ENCODE results near the gene ME2.
A peak's percentile ranks its signal among the peaks of the same experiment; 100 is the strongest.
"Not testable (repeated sequence)": the region's sequence is repeated elsewhere in the genome, so short reads cannot be mapped to it uniquely, and the experiment has no call there.

Gene ME2

DNA sequence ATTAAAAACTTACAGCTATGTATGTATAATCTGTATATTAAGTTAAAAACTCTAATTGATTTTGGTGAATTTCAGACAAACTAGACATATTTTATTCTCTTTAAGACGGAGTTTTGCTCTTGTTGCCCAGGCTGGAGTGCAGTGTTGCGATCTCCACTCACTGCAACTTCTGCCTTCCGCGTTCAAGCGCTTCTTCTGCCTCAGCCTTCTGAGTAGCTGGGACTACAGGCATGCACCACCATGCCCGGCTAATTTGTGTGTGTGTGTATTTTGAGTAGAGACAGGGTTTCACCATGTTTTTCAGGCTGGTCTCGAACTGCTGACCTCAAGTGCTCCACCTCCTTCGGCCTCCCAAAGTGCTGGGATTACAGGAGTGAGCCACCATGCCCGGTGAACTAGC, 2.0 kb downstream of the ME2 start:
- H3K4me3 ChIP-seq (ENCODE audit: low read depth, low read length): peak overlapping the region; percentile 91; the same call in 1 of the 2 replicates
- not testable (repeated sequence) for H3K9me3 ChIP-seq (ENCODE audit: control insufficient read depth, insufficient read depth, low read depth, low read length); H3K36me3 ChIP-seq (ENCODE audit: control insufficient read depth, insufficient read depth, low read length); H3K27me3 ChIP-seq (ENCODE audit: control insufficient read depth, insufficient read depth, low read length); H3K9ac ChIP-seq (ENCODE audit: low read length); H3K27ac ChIP-seq (ENCODE audit: low read depth, low read length)
- peaks cover 13% of the 10 kb centered on the region for H3K4me1 ChIP-seq (ENCODE audit: control insufficient read depth, insufficient read depth, low read length)

DNA sequence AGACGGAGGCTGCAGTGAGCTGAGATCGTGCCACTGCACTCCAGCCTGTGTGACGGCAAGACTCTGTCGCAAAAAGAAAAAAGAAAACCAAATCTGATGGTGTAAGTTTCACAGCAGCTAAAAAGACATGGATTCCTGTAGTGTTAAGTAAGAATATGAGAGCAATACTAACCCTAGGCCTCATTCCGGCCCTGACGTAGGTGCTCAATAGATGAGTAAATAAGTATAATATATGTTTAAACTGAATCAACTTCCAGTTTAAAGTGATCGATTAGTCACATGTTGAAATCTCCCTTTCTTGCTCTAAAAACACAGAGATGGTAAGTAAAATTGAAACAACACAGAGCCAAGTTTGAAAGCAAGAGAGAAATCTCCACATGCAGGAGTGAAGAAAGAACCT, 8.0 kb downstream of the ME2 start:
- H3K27me3 ChIP-seq (ENCODE audit: control insufficient read depth, insufficient read depth, low read length): no peaks in the 10 kb centered on the region
- no peak overlapping the region for H3K4me3 ChIP-seq (ENCODE audit: low read depth, low read length)
- no peaks in the 10 kb centered on the region for H3K9me3 ChIP-seq (ENCODE audit: control insufficient read depth, insufficient read depth, low read depth, low read length)
- no peak overlapping the region for H3K27ac ChIP-seq (ENCODE audit: low read depth, low read length)
- no peaks in the 10 kb centered on the region for H3K4me1 ChIP-seq (ENCODE audit: control insufficient read depth, insufficient read depth, low read length)
- H3K9ac ChIP-seq (ENCODE audit: low read length): no peak overlapping the region
- H3K36me3 ChIP-seq (ENCODE audit: control insufficient read depth, insufficient read depth, low read length): peaks cover 7% of the 10 kb centered on the region; the same call in 1 of the 2 replicates

DNA sequence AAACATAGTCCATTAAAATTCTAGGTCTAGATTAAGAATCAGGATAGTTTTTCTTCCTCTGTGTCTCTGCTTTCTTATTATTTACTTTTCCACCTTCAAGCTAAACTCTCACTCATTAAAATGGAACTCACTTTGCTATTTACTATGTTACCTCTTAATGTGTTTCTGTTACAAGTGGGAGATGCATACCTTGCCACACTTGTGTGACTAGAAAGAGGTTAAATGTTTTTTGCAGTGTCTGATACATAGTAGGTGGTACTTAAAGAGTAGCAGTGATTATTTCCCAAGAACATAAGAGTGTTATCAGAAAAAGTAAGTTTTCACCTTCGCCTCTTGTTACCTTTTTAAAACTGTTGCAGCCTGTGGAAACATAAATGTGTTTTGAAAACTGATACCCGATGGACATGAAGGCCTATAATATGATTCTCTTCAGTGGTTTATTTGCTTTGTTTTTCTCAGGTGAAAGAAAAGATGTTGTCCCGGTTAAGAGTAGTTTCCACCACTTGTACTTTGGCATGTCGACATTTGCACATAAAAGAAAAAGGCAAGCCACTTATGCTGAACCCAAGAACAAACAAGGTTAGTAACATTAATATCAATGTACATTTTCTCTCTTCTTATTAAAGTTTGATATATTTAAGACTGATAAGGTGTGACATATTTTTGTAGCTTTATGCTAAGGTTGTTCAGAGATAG, 16.6 kb downstream of the ME2 start:
- Histone ChIP-seq H3K9ac (ENCODE audit: low read length) (no peak overlapping the region), H3K4me3 (ENCODE audit: low read depth, low read length) (no peak overlapping the region), H3K4me1 (ENCODE audit: control insufficient read depth, insufficient read depth, low read length) (0 out of 2 replicates have a peak, but pooled peaks cover 4% of the 10 kb centered on the region), H3K27ac (ENCODE audit: low read depth, low read length) (no peak overlapping the region), H3K27me3 (ENCODE audit: control insufficient read depth, insufficient read depth, low read length) (no peaks in the 10 kb centered on the region), H3K36me3 (ENCODE audit: control insufficient read depth, insufficient read depth, low read length) (peaks cover 36% of the 10 kb centered on the region), H3K9me3 (ENCODE audit: control insufficient read depth, insufficient read depth, low read depth, low read length) (peaks cover 10% of the 10 kb centered on the region)

DNA sequence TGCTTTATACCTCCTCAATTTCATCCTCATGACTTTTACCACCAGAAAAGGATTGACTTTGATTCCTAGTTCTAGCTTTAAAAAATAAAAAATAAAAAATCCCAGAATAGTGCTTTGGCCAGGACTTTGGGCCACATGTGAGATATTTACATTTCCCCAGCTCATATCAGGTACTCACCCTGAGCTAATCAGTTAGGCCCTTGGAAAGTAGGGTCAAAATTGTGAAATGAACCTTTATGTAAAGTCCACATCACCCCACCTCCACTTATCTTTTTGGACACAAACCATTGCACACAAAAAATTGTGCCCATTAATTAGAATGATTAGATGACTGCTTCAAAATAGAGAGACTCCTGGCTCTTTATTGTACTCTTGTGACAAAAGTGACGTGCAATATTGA, 17.2 kb downstream of the ME2 start:
- H3K27ac ChIP-seq (ENCODE audit: low read depth, low read length): no peak overlapping the region
- peaks cover 37% of the 10 kb centered on the region for H3K36me3 ChIP-seq (ENCODE audit: control insufficient read depth, insufficient read depth, low read length)
- H3K9ac ChIP-seq (ENCODE audit: low read length): no peak overlapping the region
- H3K9me3 ChIP-seq (ENCODE audit: control insufficient read depth, insufficient read depth, low read depth, low read length): peaks cover 10% of the 10 kb centered on the region
- H3K27me3 ChIP-seq (ENCODE audit: control insufficient read depth, insufficient read depth, low read length): no peaks in the 10 kb centered on the region
- H3K4me3 ChIP-seq (ENCODE audit: low read depth, low read length): no peak overlapping the region
- H3K4me1 ChIP-seq (ENCODE audit: control insufficient read depth, insufficient read depth, low read length): 0 out of 2 replicates have a peak, but pooled peaks cover 4% of the 10 kb centered on the region

DNA sequence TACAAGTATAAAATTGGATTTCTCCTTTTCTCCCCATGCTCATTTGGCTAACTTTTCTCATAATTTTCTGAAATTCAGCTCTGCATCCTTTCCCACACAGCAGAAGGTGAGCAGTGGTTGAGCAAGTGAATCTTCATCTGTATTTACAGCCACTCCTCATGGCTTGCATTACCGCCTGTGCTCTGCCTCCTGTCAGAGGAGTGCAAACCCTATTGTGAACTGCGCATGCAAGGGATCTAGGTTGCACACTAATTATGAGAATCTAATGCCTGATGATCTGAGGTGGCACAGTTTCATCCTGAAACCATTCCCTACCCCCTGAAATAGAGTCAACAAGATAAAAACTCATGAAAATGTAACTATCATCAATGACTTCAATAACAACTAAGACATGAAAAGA, 20.0 kb downstream of the ME2 start:
- Histone ChIP-seq H3K9ac (ENCODE audit: low read length) (no peak overlapping the region), H3K4me3 (ENCODE audit: low read depth, low read length) (no peak overlapping the region), H3K4me1 (ENCODE audit: control insufficient read depth, insufficient read depth, low read length) (0 out of 2 replicates have a peak, but pooled peaks cover 4% of the 10 kb centered on the region), H3K9me3 (ENCODE audit: control insufficient read depth, insufficient read depth, low read depth, low read length) (peaks cover 10% of the 10 kb centered on the region), H3K27me3 (ENCODE audit: control insufficient read depth, insufficient read depth, low read length) (no peaks in the 10 kb centered on the region), H3K36me3 (ENCODE audit: control insufficient read depth, insufficient read depth, low read length) (peaks cover 37% of the 10 kb centered on the region), H3K27ac (ENCODE audit: low read depth, low read length) (no peak overlapping the region)

DNA sequence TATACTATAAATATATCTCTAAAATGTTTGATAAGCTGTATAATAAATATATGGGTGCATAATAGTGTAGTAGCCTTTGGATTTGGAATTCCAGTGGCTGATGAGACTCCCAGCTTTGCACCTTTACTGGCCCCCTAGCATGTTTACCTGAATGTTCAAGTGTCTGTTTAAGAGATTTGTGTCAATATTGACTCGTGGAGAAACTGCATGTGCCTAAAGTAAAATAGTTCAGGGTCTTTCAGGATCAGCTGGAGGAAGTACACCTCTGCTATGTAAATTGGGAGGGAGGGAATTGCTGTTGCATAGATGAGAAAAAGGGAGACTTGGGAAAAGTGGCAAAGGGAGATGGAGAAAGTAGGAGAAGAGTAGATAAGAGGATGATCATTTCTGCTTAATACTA, 23.9 kb downstream of the ME2 start:
- peaks cover 19% of the 10 kb centered on the region for H3K9me3 ChIP-seq (ENCODE audit: control insufficient read depth, insufficient read depth, low read depth, low read length)
- peaks cover 45% of the 10 kb centered on the region for H3K36me3 ChIP-seq (ENCODE audit: control insufficient read depth, insufficient read depth, low read length)
- H3K27ac ChIP-seq (ENCODE audit: low read depth, low read length): no peak overlapping the region
- H3K27me3 ChIP-seq (ENCODE audit: control insufficient read depth, insufficient read depth, low read length): no peaks in the 10 kb centered on the region
- H3K4me1 ChIP-seq (ENCODE audit: control insufficient read depth, insufficient read depth, low read length): no peaks in the 10 kb centered on the region
- H3K9ac ChIP-seq (ENCODE audit: low read length): no peak overlapping the region
- H3K4me3 ChIP-seq (ENCODE audit: low read depth, low read length): no peak overlapping the region

DNA sequence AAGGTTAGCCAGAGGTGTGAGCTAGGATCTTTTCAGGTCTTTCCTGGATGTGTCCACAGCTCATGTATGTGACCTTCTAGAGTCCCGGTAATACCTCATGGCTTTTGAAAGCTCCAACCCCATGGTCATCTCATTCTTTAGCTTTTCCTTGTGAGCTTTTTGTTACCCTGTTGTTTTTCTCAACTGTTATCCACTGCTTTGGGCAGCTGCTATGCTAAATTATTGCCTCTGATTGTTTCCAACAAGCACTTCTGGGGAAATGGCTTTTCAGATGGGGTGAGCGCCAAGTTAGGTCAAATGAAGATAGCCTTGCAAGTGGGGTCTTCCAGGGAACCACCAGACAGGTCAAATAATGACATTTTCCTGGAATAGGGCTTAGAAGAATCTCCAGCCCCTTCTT, 27.9 kb downstream of the ME2 start:
- Histone ChIP-seq H3K4me3 (ENCODE audit: low read depth, low read length) (no peak overlapping the region), H3K36me3 (ENCODE audit: control insufficient read depth, insufficient read depth, low read length) (peaks cover 55% of the 10 kb centered on the region)

DNA sequence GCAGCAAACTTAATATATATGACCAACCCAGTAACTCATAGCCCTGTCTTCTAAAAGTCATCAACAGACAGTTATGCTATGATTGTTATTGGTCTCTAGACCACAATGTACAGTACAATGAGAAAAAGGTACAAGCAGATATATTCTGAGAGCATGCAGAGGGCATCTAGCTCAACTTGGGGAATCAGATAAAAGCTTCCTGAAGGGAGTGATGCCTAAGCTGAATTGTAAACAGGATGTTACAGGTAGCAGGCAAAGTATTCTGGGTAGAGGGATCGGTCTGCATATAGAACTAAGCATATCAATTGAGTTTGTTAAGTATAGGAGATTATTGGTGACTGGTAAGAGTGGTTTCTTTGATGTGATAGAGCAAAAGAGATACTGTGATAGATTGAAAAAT, 30.3 kb downstream of the ME2 start:
- Histone ChIP-seq H3K9me3 (ENCODE audit: control insufficient read depth, insufficient read depth, low read depth, low read length) (peaks cover 9% of the 10 kb centered on the region), H3K36me3 (ENCODE audit: control insufficient read depth, insufficient read depth, low read length) (peaks cover 70% of the 10 kb centered on the region), H3K27me3 (ENCODE audit: control insufficient read depth, insufficient read depth, low read length) (no peaks in the 10 kb centered on the region)

More for the DNA sequence above, 27.9 kb downstream of the ME2 start:
- H3K9ac ChIP-seq (ENCODE audit: low read length): no peak overlapping the region
- H3K27ac ChIP-seq (ENCODE audit: low read depth, low read length): no peak overlapping the region
- peaks cover 9% of the 10 kb centered on the region for H3K9me3 ChIP-seq (ENCODE audit: control insufficient read depth, insufficient read depth, low read depth, low read length)
- no peaks in the 10 kb centered on the region for H3K4me1 ChIP-seq (ENCODE audit: control insufficient read depth, insufficient read depth, low read length)
- no peaks in the 10 kb centered on the region for H3K27me3 ChIP-seq (ENCODE audit: control insufficient read depth, insufficient read depth, low read length)

DNA sequence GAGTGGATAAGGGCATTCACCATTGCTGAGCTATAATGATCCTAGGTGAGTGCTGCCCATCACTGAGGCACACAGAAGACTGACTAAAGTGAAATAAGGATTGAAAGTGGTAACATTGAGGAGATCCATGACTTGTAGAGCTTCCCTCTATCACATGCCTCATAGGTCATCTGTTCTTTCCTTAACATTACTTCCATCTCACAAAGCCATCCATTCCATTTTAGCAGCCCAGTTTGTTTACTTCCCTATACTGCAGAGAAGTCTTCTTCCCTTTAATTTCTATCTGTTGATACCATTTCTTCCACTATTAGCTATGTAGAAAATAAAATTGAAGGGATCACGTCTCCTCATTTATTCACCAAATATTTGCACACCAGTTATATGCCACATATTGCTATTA, 32.1 kb downstream of the ME2 start:
- peaks cover 65% of the 10 kb centered on the region for H3K36me3 ChIP-seq (ENCODE audit: control insufficient read depth, insufficient read depth, low read length)
- H3K27ac ChIP-seq (ENCODE audit: low read depth, low read length): no peak overlapping the region
- H3K9ac ChIP-seq (ENCODE audit: low read length): no peak overlapping the region
- H3K4me1 ChIP-seq (ENCODE audit: control insufficient read depth, insufficient read depth, low read length): no peaks in the 10 kb centered on the region
- H3K9me3 ChIP-seq (ENCODE audit: control insufficient read depth, insufficient read depth, low read depth, low read length): peaks cover 9% of the 10 kb centered on the region
- H3K4me3 ChIP-seq (ENCODE audit: low read depth, low read length): no peak overlapping the region
- H3K27me3 ChIP-seq (ENCODE audit: control insufficient read depth, insufficient read depth, low read length): no peaks in the 10 kb centered on the region

More for the DNA sequence above, 30.3 kb downstream of the ME2 start:
- Histone ChIP-seq H3K27ac (ENCODE audit: low read depth, low read length) (no peak overlapping the region), H3K9ac (ENCODE audit: low read length) (no peak overlapping the region), H3K4me1 (ENCODE audit: control insufficient read depth, insufficient read depth, low read length) (no peaks in the 10 kb centered on the region), H3K4me3 (ENCODE audit: low read depth, low read length) (no peak overlapping the region)

DNA sequence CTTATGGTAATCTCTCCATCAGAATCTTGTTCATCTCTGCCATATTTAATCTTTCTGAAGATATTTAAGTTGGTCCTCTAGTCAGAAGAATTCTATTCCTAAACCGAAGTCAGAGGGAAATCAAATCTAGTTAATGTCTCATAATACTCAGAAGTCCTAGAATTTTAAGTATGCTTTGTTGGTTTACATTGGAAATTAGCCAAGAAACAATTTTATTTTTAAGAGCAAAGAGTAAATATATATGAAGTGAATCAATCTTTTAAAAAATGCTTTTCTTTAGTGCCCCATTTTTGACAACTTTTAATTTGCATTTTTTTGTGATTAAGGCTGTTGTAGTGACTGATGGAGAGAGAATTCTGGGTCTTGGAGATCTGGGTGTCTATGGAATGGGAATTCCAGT, 38.1 kb downstream of the ME2 start:
- Histone ChIP-seq H3K4me3 (ENCODE audit: low read depth, low read length) (no peak overlapping the region), H3K9me3 (ENCODE audit: control insufficient read depth, insufficient read depth, low read depth, low read length) (no peaks in the 10 kb centered on the region), H3K36me3 (ENCODE audit: control insufficient read depth, insufficient read depth, low read length) (peaks cover 46% of the 10 kb centered on the region), H3K27ac (ENCODE audit: low read depth, low read length) (no peak overlapping the region), H3K4me1 (ENCODE audit: control insufficient read depth, insufficient read depth, low read length) (no peaks in the 10 kb centered on the region), H3K9ac (ENCODE audit: low read length) (no peak overlapping the region), H3K27me3 (ENCODE audit: control insufficient read depth, insufficient read depth, low read length) (no peaks in the 10 kb centered on the region)

DNA sequence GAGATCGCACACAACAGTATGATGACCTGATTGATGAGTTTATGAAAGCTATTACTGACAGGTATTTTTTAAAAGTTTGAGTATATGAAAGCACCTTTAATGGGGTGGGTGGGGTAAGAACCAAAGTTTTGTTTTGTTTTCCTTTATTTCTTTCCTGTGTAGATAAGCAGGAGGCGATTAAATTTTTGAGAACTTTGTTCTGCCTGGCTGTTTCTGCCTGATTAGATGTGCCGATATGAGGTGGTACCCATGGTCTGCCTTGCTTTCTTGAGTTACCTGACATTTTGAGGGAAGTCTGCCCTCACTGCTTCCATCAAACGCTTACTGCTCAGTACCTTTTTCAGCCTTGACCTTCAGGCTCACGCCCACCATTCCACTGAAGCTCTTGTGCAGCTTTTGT, 39.2 kb downstream of the ME2 start:
- H3K27ac ChIP-seq (ENCODE audit: low read depth, low read length): no peak overlapping the region
- no peak overlapping the region for H3K9ac ChIP-seq (ENCODE audit: low read length)
- peaks cover 48% of the 10 kb centered on the region for H3K36me3 ChIP-seq (ENCODE audit: control insufficient read depth, insufficient read depth, low read length)
- H3K4me3 ChIP-seq (ENCODE audit: low read depth, low read length): no peak overlapping the region
- no peaks in the 10 kb centered on the region for H3K4me1 ChIP-seq (ENCODE audit: control insufficient read depth, insufficient read depth, low read length)
- H3K27me3 ChIP-seq (ENCODE audit: control insufficient read depth, insufficient read depth, low read length): no peaks in the 10 kb centered on the region
- H3K9me3 ChIP-seq (ENCODE audit: control insufficient read depth, insufficient read depth, low read depth, low read length): no peaks in the 10 kb centered on the region

Measured in HUES6 (cell line).